GM12878 (cell line): Measurements from ENCODE around the gene MCUB. TPM values are rescaled to one million over a fixed set of nuclear protein-coding genes. Genes with fewer than 3 reads are reported as not detected.

ENCODE experiments used
- BACH1 ChIP-seq: fragments of 450-650 bp; IDR thresholded peaks from 2 replicates; pipeline ENCODE4 v1.6.1; 2017; ENCODE audit warnings: mild to moderate bottlenecking, borderline replicate concordance
- BCLAF1 ChIP-seq: fragments of 450-650 bp; IDR thresholded peaks from 2 replicates; pipeline ENCODE4 v1.6.1; 2017; ENCODE audit warnings: antibody characterized with exemption, mild to moderate bottlenecking, moderate library complexity
- BMI1 ChIP-seq: fragments of 450-650 bp; IDR thresholded peaks from 2 replicates; pipeline ENCODE4 v1.6.1; 2016; ENCODE audit warnings: mild to moderate bottlenecking, moderate library complexity, borderline replicate concordance
- BRCA1 ChIP-seq: IDR thresholded peaks from 2 replicates; pipeline ENCODE4 v1.6.1; 2011; ENCODE audit warnings: low read depth, low read length, improper control_type of control experiment
- CBFB ChIP-seq: IDR thresholded peaks from 2 replicates; pipeline ENCODE4 v1.6.1; 2016; ENCODE audit warnings: antibody characterized with exemption, low read depth
- ELK1 ChIP-seq: IDR thresholded peaks from 2 replicates; pipeline ENCODE4 v1.6.1; 2012; ENCODE audit warnings: low read depth, low read length, improper control_type of control experiment
- GATAD2B ChIP-seq: fragments of 450-650 bp; conservative IDR thresholded peaks from 2 replicates; pipeline ENCODE4 v1.6.1; 2017; ENCODE audit warnings: low read depth, mild to moderate bottlenecking, moderate library complexity
- polyA plus RNA-seq, 11 experiments: library from polyadenylated mRNA; depleted of rRNA in 4 of 11; unstranded in 6 of 11; stranded (reverse) in 5 of 11; fragments of >200 nt; fragmentation: Nextera tagmentation in 4 of 11; fragmentation: Illumina TruSeq in 1 of 11; extraction: Ambion mirVana in 4 of 11; extraction: Trizol in 1 of 11; gene quantifications; 1 replicate in 1 of 11; 2 replicates in 10 of 11; pipeline versions ENCODE4 v1.2.1 to v1.2.3, GENCODE V29; 2011 to 2016; ENCODE audit warnings: inconsistent platforms in 2 of 11, missing spikeins in 2 of 11, low read depth in 1 of 11
- total RNA-seq, 4 experiments: library from RNA; depleted of rRNA in 3 of 4; stranded (reverse); fragments of >200 nt in 3 of 4; fragmentation: Illumina TruSeq in 1 of 4; extraction: Trizol in 1 of 4; gene quantifications; 2 replicates each; pipeline versions ENCODE4 v1.2.1 to v1.2.3, GENCODE V29; 2013 to 2021
- TF ChIP-seq, protein P1 (sequence below): fragments of 450-650 bp; IDR thresholded peaks from 2 replicates; pipeline ENCODE4 v1.6.1; 2017; ENCODE audit warnings: low read depth, mild to moderate bottlenecking, moderate library complexity

The MCUB gene
- total and polyA plus RNA-seq, 10 of the 15 experiments (the other 5 are each of a cell fraction or from before 2014, with no cell fraction given), result 4.7 to 63.7 (median 39.4) TPM

- TF ChIP-seq BCLAF1 (no peak), BACH1 (no peak), CBFB (no peak), BRCA1 (no peak), BMI1 (no peak), GATAD2B (no peak), ELK1 (no peak)
- TF ChIP-seq, protein P1, sequence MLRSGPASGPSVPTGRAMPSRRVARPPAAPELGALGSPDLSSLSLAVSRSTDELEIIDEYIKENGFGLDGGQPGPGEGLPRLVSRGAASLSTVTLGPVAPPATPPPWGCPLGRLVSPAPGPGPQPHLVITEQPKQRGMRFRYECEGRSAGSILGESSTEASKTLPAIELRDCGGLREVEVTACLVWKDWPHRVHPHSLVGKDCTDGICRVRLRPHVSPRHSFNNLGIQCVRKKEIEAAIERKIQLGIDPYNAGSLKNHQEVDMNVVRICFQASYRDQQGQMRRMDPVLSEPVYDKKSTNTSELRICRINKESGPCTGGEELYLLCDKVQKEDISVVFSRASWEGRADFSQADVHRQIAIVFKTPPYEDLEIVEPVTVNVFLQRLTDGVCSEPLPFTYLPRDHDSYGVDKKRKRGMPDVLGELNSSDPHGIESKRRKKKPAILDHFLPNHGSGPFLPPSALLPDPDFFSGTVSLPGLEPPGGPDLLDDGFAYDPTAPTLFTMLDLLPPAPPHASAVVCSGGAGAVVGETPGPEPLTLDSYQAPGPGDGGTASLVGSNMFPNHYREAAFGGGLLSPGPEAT, result no peak
These were observed 47.9 kb downstream of the MCUB start (continued) for GRCh38 chr4:109607976-109608375.
